NCI-H510A (cell line): ENCODE results near the gene DNAH10.

Source experiments
- DNase-seq: peaks from one replicate; lab custom pipeline; 2025; lab: John Stamatoyannopoulos, UW

DNAH10 gene

DNA sequence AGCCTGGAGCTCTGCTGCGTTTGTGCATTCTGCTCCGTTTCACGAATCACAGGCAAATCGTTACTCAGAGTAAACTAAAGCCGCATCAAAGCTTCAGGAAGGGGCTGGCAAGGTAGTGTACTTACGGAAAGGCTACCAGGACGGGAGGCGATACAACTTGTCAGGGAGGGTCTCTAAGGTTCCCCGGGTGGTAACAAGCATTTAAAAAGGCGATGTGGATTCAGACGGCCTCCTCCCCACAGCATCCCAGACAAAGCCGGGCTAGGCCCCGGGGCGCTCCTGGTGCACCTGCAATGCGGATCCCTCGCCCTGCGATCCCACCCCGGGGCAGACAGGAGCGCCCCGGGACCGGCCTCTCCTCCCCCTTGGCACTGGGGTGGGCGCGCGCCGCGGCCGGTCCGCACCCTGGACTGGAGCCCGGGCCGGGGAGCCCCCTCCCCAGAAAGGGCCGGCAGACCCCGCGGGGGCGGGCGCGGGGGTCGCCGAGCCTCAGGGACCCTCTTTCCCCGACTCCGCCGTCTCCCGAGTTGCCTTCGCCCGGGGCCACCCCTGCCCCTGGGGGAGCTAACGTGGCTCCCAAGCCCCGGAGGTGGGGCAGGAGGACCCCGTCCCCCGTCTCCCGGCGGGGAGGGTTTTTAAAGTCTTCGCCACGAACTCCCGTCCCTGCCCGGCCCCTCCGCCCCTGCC is 209.8 kb downstream of the DNAH10 start:
- DNase-seq = no peak

GRCh38 chr12:123972457-123973401 is 210.6 kb downstream of the DNAH10 start, which contains the start of the genes CCDC92 and ZNF664:
CCDC92 (minus strand) TSS chr12:123972831; CDS start chr12:123944305, 28,526 bp downstream.
ZNF664 (plus strand) TSS chr12:123973215; CDS start chr12:124012145, 38,930 bp downstream.
- DNase-seq = peak; percentile 96

- no peak for DNase-seq
Observed at GRCh38 chr12:123973552-123974341, 211.6 kb downstream of the DNAH10 start.

- no peak for DNase-seq
Observed at GRCh38 chr12:123976227-123976826, 214.2 kb downstream of the DNAH10 start.

GRCh38 chr12:123979566-123979965 is 217.5 kb downstream of the DNAH10 start:
- DNase-seq = no peak

DNA sequence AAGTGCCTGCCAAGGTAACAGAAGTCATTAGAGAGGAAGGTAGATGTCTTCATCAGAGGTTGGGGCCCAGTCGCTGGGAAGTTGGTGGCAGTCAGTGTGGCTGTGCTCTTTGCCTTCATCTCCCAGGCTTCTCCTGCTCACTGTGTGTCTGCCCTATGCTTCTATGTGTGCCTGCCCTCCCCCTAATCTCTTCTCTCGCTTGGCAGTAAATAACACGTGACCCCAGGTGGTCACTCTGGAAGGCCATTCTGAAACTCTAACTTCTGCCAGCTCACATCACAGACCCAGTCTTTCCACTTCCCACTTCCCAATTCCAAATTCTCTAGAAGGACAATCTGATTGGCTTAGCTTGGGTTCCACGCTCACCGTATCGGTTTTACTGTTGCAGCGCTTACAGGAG is 220.2 kb downstream of the DNAH10 start:
- no peak for DNase-seq

DNA sequence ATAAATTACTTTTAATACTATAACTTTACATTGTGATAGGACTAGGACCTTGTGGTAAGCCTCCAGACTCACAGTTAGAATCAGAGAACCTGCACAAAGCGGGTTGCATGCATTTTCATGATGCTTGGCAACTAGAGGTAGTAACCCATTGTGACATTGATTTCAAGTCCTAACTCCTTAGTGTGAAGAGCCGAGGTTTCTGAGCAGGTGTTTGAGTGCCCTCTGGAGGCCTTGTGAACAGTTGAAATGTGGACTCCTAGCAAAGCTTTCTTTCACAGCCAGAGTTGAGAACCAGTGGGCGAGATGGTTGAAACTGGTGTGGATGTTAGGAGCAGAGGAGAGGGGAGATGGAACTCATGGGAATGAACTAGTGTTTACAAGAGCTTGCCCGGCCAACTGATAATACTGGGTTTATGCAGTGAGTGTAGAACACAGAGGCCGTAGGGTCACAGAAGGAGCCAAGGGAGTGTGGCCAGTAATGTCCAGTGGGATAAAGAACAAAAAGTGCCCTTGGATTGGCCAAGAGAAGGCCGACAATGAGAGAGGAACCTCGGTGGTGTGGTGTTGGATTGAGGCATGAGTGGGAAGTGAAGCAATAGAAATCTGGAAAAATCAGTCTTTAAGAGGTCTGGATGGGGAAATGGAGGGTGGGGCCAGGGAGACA is 221.9 kb downstream of the DNAH10 start:
- peak; percentile 35 for DNase-seq

- DNase-seq = no peak
Observed at GRCh38 chr12:123984903-123985302, 222.8 kb downstream of the DNAH10 start.
